Calu3 (cell line): ENCODE data around the gene NME5. TPM values are rescaled to one million over a fixed set of nuclear protein-coding genes. Genes with fewer than 3 reads are reported as not detected.

Source experiments
- BruUV-seq: library from RNA; stranded (reverse); fragments of 400-500 nt; replicated peaks from 2 replicates; lab custom pipeline; 2021; lab: Mats Ljungman, UMichigan
- CTCF ChIA-PET: fragments of 300-600 bp; sonication (Branson Sonifier 250); formaldehyde crosslinking; loops from one replicate; lab custom pipeline; 2022; ENCODE audit warnings: antibody characterized with exemption; lab: Charles Lee
- DNase-seq: peaks from one replicate; pipeline ENCODE4 v3.0.0; 2022
- H3K27ac Mint-ChIP-seq: one replicate; pipeline ENCODE4 v1.8.0; 2022; ENCODE audit warnings: mixed read lengths; ENCODE audit not compliant: unreplicated experiment
- H3K27me3 Mint-ChIP-seq: one replicate; pipeline ENCODE4 v1.8.0; 2022; ENCODE audit warnings: mixed read lengths; ENCODE audit not compliant: unreplicated experiment
- H3K36me3 Mint-ChIP-seq: one replicate; pipeline ENCODE4 v1.8.0; 2022; ENCODE audit warnings: mild to moderate bottlenecking, moderate library complexity, mixed read lengths; ENCODE audit not compliant: insufficient read depth, unreplicated experiment
- H3K4me1 Mint-ChIP-seq: one replicate; pipeline ENCODE4 v1.8.0; 2022; ENCODE audit warnings: mild to moderate bottlenecking, low read depth, mixed read lengths; ENCODE audit not compliant: unreplicated experiment
- H3K4me3 Mint-ChIP-seq: one replicate; pipeline ENCODE4 v1.8.0; 2022; ENCODE audit warnings: mild to moderate bottlenecking, low read depth, moderate library complexity, mixed read lengths; ENCODE audit not compliant: unreplicated experiment
- H3K9me3 Mint-ChIP-seq: one replicate; pipeline ENCODE4 v1.8.0; 2022; ENCODE audit warnings: low read depth, mixed read lengths; ENCODE audit not compliant: unreplicated experiment
- CTCF ChIP-seq: fragments of 200-600 bp; IDR thresholded peaks from one replicate; pipeline ENCODE4 v1.8.0; 2022; ENCODE audit warnings: antibody characterized with exemption; ENCODE audit not compliant: unreplicated experiment
- intact Hi-C: fragments of 100-400 bp; cut with micrococcal nuclease; formaldehyde crosslinking; loops from one replicate; pipeline ENCODE4 v1.10.0; 2022; ENCODE audit not compliant: unreplicated experiment
- total RNA-seq: library from RNA; stranded (reverse); gene quantifications from 2 replicates; pipeline ENCODE4 v1.2.3, GENCODE V29; 2022

Gene NME5
- total RNA-seq, 1 experiment from 2014 or later, result 3.9 TPM

DNA sequence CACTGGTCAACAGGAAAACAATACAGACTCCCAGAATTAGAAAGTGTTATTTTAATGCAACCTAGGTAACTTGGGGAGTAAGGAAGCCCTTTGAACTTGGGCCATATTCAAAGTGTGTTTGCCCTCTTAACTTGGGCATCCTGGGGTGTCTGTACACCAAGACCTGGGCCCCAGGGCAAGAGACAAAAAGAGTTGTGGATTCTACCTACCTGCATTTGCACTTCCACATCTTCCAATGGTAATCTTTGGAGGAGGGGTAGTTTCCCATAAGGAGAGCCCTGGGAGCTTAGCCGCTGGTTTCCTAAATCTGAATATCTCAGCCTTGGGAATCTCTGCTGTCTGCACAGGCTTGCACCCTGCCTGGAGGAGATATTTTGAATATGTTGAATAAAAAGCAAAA, 46.9 kb downstream of the NME5 start:
- DNase-seq, result no peak
- H3K9me3 Mint-ChIP-seq, result no peaks in the 10 kb centered on the region
- H3K27ac Mint-ChIP-seq, result no peak overlapping the region
- H3K4me3 Mint-ChIP-seq, result no peak overlapping the region
- H3K4me1 Mint-ChIP-seq, result peaks cover 22% of the 10 kb centered on the region
- TF ChIP-seq CTCF, result no peak
- H3K27me3 Mint-ChIP-seq, result peaks cover 19% of the 10 kb centered on the region
- no peaks in the 10 kb centered on the region for H3K36me3 Mint-ChIP-seq
- BruUV-seq, result no TSS peak
- intact Hi-C loops, result no loop called here
- CTCF ChIA-PET, result no interaction called here

DNA sequence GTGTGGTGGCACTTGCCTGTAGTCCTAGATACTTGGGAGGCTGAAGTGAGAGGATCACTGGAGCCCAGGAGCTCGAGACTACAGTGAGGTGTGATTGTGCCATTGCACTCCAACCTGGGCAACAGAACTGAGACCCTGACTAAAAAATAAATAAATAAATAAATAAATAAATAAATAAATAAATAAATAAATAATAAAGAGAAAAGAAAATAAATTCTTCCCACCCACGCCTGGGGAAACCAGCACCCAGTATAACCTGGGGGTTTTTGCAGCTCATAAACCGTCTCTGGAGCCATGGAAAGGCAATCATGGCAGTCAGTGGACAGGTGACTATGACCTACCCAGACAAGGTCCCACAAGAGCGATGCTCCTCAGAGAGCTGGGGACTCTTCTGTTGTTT, 47.5 kb downstream of the NME5 start:
- Mint-ChIP-seq H3K4me3 (no peak overlapping the region), H3K9me3 (no peaks in the 10 kb centered on the region), H3K27ac (no peak overlapping the region), H3K4me1 (peaks cover 16% of the 10 kb centered on the region), H3K36me3 (no peaks in the 10 kb centered on the region), H3K27me3 (peaks cover 19% of the 10 kb centered on the region)
- no TSS peak for BruUV-seq
- intact Hi-C loops, result no loop called here
- TF ChIP-seq CTCF, result no peak
- CTCF ChIA-PET, result interaction anchor here (1.3 kb wide), 1 partner anchor 12 kb away, joined by 3 read pairs; no protein-coding TSS in a partner anchor
- DNase-seq, result no peak

GRCh38 chr5:138083702-138084101, 55.5 kb downstream of the NME5 start, which contains the start of gene WNT8A:
Gene WNT8A, plus strand, starts transcription at chr5:138084033. Its CDS starts 95 bp downstream, at chr5:138084128.
- TF ChIP-seq CTCF, result no peak
- no peak within 1 kb of the TSS for H3K4me3 Mint-ChIP-seq
- no peaks in the 10 kb centered on the region for H3K36me3 Mint-ChIP-seq
- no peak within 1 kb of the TSS for H3K27ac Mint-ChIP-seq
- no peaks in the 10 kb centered on the region for H3K4me1 Mint-ChIP-seq
- H3K27me3 Mint-ChIP-seq, result no peaks in the 10 kb centered on the region
- DNase-seq, result no peak
- intact Hi-C loops, result no loop called here
- CTCF ChIA-PET, result interaction anchor here (0.8 kb wide), 1 partner anchor 50 kb away, joined by 3 read pairs; no protein-coding TSS in a partner anchor
- H3K9me3 Mint-ChIP-seq, result no peaks in the 10 kb centered on the region
- BruUV-seq, result no TSS peak

DNA sequence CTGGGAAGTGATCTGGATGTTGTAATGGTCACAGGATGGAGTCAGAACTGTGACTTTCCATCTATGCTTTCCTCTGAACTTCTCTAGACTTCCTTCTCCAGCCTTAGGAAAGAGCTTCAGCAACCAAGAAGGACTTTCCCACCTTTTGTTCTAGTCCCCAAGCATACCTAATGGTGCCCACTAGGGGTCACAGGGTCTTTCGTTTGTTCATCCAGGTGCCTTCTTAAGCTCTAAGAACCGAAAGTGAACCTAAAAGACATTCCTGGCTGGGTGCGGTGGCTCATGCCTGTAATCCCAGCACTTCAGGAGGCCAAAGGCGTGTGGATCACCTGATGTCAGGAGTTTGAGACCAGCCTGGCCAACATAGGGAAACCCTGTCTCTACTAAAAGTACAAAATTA, 57.2 kb downstream of the NME5 start:
- no peak for TF ChIP-seq CTCF
- Mint-ChIP-seq H3K27ac (no peak overlapping the region), H3K4me1 (no peaks in the 10 kb centered on the region), H3K36me3 (no peaks in the 10 kb centered on the region), H3K4me3 (no peak overlapping the region), H3K27me3 (no peaks in the 10 kb centered on the region), H3K9me3 (no peaks in the 10 kb centered on the region)
- CTCF ChIA-PET, result interaction anchor here (0.6 to 1.2 kb wide), 3 partner anchors 15 to 47 kb away, joined by 3 to 11 read pairs (median 3); no protein-coding TSS in a partner anchor
- no TSS peak for BruUV-seq
- intact Hi-C loops, result no loop called here
- DNase-seq, result no peak
